Measurements from ENCODE around the gene ZNF629. TPM values are rescaled to one million over a fixed set of nuclear protein-coding genes. Genes with fewer than 3 reads are reported as not detected.

ZNF629 gene
- total RNA-seq = 6.4 and 8.5 TPM in 2 replicates

GRCh38 chr16:30786936-30787612, at the start of gene ZNF629:
ZNF629 (minus strand) TSS chr16:30787205; CDS start chr16:30784482, 2,723 bp downstream.

GRCh38 chr16:30761928-30762902, 24.8 kb downstream of the ZNF629 start, which contains the start of the genes CFAP119 and RNF40:
CFAP119 (minus strand) TSS chr16:30762062; CDS start chr16:30761748, 314 bp downstream.
RNF40 (plus strand) TSS chr16:30762322; CDS start chr16:30762546, 224 bp downstream.

GRCh38 chr16:30747799-30748633, 39.0 kb downstream of the ZNF629 start, which contains the start of gene PHKG2:
PHKG2 (plus strand) TSS chr16:30748425; CDS start chr16:30748821, 396 bp downstream.

Other genes with a start within 250 kb of the ZNF629 start
- gene ZNF764, start 228.8 kb downstream of the ZNF629 start, total RNA-seq = 2.1 and 2.8 TPM in 2 replicates
- gene ZNF688, start 215.5 kb downstream of the ZNF629 start, total RNA-seq = 12.1 and 12.9 TPM in 2 replicates
- gene ZNF785, start 201.5 kb downstream of the ZNF629 start, total RNA-seq = 7.9 and 8.4 TPM in 2 replicates
- 3.8 and 4.4 TPM in 2 replicates for gene ZNF689, start 176.8 kb downstream of the ZNF629 start, total RNA-seq
- gene PRR14, start 136.2 kb downstream of the ZNF629 start, total RNA-seq = 3.4 and 3.8 TPM in 2 replicates
- gene FBRS, start 128.8 kb downstream of the ZNF629 start, total RNA-seq = 12.7 and 15.3 TPM in 2 replicates
- 9.8 and 20.4 TPM in 2 replicates for gene SRCAP, start 88.0 kb downstream of the ZNF629 start, total RNA-seq
- 16.5 and 16.9 TPM in 2 replicates for gene PHKG2, start 38.8 kb downstream of the ZNF629 start, total RNA-seq
- 1.8 and 2.4 TPM in 2 replicates for gene CFAP119, start 25.1 kb downstream of the ZNF629 start, total RNA-seq
- gene RNF40, start 24.9 kb downstream of the ZNF629 start, total RNA-seq = 53.8 and 63.1 TPM in 2 replicates
- gene BCL7C, start 106.9 kb upstream of the ZNF629 start, total RNA-seq = 28.9 and 29.9 TPM in 2 replicates
- gene CTF1, start 109.4 kb upstream of the ZNF629 start, total RNA-seq = 1.6 and 1.7 TPM in 2 replicates
- 11.5 and 15.9 TPM in 2 replicates for gene FBXL19, start 136.4 kb upstream of the ZNF629 start, total RNA-seq
- gene ORAI3, start 161.9 kb upstream of the ZNF629 start, total RNA-seq = 42.8 and 51.3 TPM in 2 replicates
- gene SETD1A, start 170.5 kb upstream of the ZNF629 start, total RNA-seq = 1.3 and 2.3 TPM in 2 replicates
- 28.3 and 34.6 TPM in 2 replicates for gene HSD3B7, start 198.0 kb upstream of the ZNF629 start, total RNA-seq
- gene STX1B, start 223.4 kb upstream of the ZNF629 start, total RNA-seq = 0.71 and 0.83 TPM in 2 replicates
- gene STX4, start 246.4 kb upstream of the ZNF629 start, total RNA-seq = 30.3 and 33.2 TPM in 2 replicates

Measured in smooth muscle cell of bladder (primary cell).